HEK293 (cell line): Measurements from ENCODE around the gene SCN3A.

Source experiments
- REST ChIP-seq: fragments of 450-650 bp; formaldehyde crosslinking; IDR thresholded peaks from 2 replicates; pipeline ENCODE4 v1.5.1; 2016; ENCODE audit warnings: missing biosample characterization, missing genetic modification characterization
- SCRT1 ChIP-seq: fragments of 450-650 bp; formaldehyde crosslinking; IDR thresholded peaks from 2 replicates; pipeline ENCODE4 v1.5.1; 2016; ENCODE audit warnings: missing biosample characterization, missing genetic modification characterization, borderline replicate concordance
- YY1 ChIP-seq: fragments of 450-650 bp; formaldehyde crosslinking; IDR thresholded peaks from 2 replicates; pipeline ENCODE4 v1.5.1; 2018; ENCODE audit warnings: missing biosample characterization, missing genetic modification characterization
- ZBTB7A ChIP-seq: fragments of 450-650 bp; formaldehyde crosslinking; IDR thresholded peaks from 2 replicates; pipeline ENCODE4 v1.5.1; 2016; ENCODE audit warnings: low read depth, missing biosample characterization, missing genetic modification characterization
- ZFHX2 ChIP-seq: fragments of 450-650 bp; formaldehyde crosslinking; conservative IDR thresholded peaks from 2 replicates; pipeline ENCODE4 v1.5.1; 2016; ENCODE audit warnings: missing biosample characterization, missing genetic modification characterization
- ZNF350 ChIP-seq: fragments of 450-650 bp; formaldehyde crosslinking; IDR thresholded peaks from 2 replicates; pipeline ENCODE4 v1.5.0; 2017; ENCODE audit warnings: missing biosample characterization, mild to moderate bottlenecking, missing genetic modification characterization
- ZNF426 ChIP-seq: fragments of 450-650 bp; formaldehyde crosslinking; IDR thresholded peaks from 2 replicates; pipeline ENCODE4 v1.5.1; 2017; ENCODE audit warnings: missing biosample characterization, missing genetic modification characterization, mild to moderate bottlenecking, inconsistent platforms, moderate library complexity
- ZNF830 ChIP-seq: fragments of 450-650 bp; IDR thresholded peaks from 2 replicates; pipeline ENCODE4 v1.5.0; 2018; ENCODE audit warnings: missing biosample characterization, missing genetic modification characterization, low read depth, mild to moderate bottlenecking, moderate library complexity
- TF ChIP-seq, protein P1 (sequence below): fragments of 450-650 bp; formaldehyde crosslinking; IDR thresholded peaks from 2 replicates; pipeline ENCODE4 v1.5.1; 2016; ENCODE audit warnings: missing biosample characterization, missing genetic modification characterization

GRCh38 chr2:165144315-165144714 is 59.5 kb downstream of the SCN3A start:
- TF ChIP-seq, protein P1, sequence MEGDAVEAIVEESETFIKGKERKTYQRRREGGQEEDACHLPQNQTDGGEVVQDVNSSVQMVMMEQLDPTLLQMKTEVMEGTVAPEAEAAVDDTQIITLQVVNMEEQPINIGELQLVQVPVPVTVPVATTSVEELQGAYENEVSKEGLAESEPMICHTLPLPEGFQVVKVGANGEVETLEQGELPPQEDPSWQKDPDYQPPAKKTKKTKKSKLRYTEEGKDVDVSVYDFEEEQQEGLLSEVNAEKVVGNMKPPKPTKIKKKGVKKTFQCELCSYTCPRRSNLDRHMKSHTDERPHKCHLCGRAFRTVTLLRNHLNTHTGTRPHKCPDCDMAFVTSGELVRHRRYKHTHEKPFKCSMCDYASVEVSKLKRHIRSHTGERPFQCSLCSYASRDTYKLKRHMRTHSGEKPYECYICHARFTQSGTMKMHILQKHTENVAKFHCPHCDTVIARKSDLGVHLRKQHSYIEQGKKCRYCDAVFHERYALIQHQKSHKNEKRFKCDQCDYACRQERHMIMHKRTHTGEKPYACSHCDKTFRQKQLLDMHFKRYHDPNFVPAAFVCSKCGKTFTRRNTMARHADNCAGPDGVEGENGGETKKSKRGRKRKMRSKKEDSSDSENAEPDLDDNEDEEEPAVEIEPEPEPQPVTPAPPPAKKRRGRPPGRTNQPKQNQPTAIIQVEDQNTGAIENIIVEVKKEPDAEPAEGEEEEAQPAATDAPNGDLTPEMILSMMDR (tag by site-specific recombination), result no peak
- no peak for TF ChIP-seq ZNF830 (tag by site-specific recombination)
- TF ChIP-seq REST (tag by site-specific recombination), result no peak
- TF ChIP-seq ZNF350 (tag by site-specific recombination), result no peak
- TF ChIP-seq ZFHX2, result no peak
- no peak for TF ChIP-seq SCRT1
- no peak for TF ChIP-seq ZNF426 (tag by site-specific recombination)
- TF ChIP-seq ZBTB7A (tag by site-specific recombination), result no peak
- no peak for TF ChIP-seq YY1 (tag by site-specific recombination)
